Activated T-cell treated with anti-CD3 and anti-CD28 coated beads for 1 hour (primary cell): ENCODE results near the gene PCSK6.
"Not testable (repeated sequence)": the region's sequence is repeated elsewhere in the genome, so short reads cannot be mapped to it uniquely, and the experiment has no call there.

Experiments used
- DNase-seq: peaks from one replicate; pipeline ENCODE4 v3.0.0-alpha.2; 2020; ENCODE audit warnings: low read depth

Gene PCSK6

DNA sequence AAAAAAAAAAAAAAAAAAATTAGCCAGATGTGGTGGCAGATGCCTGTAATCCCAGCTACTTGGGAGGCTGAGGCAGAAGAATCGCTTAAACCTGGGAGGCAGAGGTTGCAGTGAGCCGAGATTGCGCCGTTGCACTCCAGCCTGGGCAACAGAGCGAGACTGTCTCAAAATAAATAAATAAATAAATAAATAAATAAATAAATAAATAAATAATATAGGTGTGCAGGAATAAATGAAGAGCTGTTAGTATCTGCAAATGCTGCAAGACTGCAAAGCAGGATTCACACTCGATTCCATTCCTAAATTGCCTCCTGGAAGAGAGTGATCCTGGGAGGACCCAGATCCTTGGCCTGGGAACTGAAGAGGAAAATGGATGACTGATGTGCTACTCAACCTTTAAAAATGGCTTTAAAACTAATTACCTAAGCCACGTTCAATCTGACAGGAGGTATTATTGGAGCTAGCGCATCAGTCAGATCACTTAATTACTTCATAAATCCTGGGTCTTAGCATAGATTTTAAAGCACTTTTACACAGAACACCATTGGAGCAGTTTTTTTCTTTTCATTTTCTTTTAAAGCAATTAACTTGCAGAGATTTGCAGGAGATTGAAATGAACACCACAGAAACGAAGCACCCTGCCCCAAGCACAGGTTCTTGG, 132.9 kb downstream of the PCSK6 start:
- DNase-seq: not testable (repeated sequence)

DNA sequence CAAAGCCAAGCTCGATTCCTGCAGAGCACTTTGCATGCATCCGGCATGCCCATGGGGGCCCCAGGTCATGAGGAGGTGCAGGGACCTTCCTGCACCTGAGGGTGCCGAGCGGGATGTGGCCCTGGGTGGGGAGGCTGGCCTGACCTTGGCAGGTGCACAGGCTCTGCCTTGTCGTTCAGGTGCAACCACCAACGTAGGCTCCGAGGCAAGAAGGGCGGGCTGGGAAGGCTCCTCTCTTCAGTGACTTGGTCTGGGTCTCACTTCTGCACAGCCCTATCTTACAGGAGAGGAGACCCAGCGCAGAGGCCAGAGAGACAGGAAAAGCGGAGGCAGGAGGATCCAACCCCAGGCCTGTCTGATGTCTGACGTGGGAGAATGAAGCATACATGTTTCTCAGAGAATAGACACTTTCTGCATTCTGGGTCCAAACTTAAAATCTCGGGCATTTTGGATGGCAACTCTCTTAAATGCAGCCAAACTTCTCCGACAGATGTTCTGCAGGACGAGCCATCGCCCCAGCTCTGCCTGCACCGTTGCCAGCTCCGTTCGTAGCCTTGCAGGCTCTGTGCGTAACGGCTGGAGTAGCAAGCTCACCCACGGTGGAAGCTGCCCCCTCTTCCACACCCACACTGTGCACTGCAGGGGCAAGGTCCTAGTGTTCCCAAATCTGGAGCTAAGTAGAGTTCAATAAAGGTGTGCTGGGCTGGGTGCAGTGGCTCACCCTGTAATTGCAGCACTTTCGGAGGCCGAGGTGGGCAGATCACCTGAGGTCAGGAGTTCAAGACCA, 133.6 kb downstream of the PCSK6 start:
- DNase-seq: no peak

DNA sequence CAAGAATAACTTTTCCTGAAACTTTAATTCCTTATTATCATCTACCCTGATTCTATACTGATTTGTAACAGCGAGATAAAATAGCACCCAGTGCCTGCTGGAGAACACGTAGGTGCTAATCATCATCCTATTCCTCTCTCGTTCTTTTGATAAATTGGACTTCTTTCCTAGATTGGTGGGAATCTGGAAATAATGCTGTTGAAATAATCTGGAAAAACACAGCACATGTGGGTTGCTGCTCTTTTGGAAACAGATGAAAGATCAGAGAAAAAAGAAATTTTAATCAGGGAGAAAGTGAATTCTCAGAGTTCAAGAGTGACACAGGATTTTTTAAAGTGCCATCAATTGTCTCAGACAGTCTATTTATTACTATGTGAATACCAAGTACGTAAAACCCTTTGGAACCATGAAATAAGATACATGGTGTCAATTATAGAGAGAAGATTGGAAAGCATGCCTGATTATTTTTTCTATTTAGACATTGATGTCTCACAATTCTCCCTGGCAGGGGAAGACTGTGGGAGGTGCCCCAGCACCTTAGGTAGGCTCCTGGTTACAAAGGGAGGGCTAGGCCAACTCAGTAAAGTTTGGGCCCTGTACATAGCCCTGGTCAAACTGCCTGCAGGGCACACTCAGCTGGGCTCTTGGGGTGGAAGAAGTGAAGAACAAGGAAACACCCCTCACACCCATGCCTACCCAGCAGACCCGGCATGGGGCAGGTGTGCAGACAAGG, 134.4 kb downstream of the PCSK6 start:
- DNase-seq: no peak

DNA sequence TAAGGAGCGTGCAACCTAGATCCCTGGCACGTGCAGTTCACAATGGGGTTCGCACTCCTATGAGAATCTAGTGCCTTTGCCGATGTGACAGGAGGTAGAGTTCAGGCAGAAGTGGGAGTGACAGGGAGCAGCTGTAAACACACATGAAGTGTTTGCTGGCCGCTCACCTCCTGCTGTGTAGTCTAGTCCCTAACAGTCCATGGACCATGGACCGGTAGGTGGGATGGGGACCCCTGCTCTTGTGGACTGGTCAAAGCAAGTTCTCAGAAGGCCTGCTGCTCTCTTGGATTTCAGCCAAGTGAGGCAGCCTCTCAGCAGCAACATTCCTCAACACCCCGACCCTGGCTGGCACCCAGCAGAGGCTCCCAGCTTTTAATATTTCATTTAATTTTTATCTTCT, 136.3 kb downstream of the PCSK6 start:
- DNase-seq: no peak

DNA sequence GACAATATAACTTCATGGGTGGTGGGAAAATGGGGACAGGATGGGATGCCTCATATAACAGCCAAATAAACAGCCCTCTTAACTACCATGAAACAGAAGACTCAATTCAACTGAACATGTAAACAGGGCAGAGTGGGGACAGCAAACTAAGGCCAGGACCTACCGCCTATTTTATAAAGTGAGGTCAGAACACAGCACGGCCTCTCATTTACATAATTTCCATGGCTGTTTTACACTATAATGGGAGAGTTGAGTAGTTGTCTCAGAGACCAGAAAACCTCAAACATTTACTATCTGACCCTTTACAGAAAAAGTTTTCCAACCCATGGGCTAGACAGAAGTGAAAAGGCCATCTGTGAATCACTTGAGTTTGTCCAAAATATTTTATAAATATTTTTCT, 137.8 kb downstream of the PCSK6 start:
- no peak for DNase-seq

DNA sequence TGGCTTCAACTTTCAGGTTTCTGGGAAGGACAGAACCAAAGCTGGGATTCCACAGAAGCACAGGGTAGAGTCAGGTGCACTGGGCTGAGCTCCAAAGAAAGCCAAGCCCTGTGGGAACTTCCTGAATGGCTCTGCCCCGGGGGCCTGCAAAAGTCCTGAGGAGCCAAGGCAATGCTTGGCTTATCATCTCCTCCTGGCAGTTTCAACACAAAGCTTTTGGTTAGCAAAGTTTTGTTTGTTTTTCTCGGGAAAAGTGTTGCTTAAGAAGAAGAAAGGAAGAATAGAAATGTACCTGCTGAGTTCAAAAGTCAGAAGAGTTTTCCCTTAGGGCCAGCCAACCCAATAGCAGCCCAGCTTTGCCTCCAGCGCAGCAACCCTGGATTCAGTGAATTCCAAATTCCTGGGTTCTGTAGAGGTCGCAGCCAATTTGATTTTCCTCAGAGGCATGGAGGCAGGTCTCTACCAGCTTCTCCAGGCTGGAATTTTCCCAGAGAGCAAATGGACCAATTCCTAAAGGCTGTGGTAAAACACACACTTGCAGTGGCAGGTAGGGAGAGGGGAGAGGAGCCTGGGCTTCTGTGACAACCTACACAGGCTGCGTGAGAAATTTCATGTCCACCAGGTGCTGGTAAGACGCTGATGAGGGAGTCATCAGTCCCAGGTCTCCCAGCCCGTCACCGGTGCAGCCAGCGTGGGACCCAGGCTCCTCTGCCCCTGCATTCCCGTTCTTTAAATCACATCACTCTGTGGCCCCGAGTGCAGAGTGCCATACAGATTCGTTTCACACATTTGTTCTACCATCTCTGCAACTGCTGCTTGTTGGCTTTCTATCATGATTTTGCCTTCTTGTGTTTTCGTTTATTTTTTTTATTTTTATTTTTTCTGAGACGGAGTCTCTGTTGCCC, 140.2 kb downstream of the PCSK6 start:
- no peak for DNase-seq

DNA sequence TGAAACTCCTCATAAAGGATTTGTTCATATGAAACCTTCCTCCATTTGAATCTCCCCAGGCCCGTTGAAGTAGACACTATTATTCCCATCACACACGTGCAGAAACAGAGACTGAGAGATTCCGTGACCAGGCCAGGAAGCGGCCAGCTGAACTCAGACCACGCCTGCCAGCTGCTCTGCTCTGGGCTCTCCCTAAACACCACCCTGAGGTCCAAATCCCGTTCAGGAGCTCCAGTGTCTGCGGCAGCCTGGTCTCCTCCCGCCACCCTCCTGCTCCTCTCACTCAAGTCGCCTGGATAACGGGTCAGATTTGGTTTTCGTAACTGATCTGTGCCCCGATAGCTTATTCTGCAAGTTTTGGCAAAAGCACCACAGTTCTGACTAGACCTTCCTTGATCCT, 140.9 kb downstream of the PCSK6 start:
- DNase-seq: no peak

DNA sequence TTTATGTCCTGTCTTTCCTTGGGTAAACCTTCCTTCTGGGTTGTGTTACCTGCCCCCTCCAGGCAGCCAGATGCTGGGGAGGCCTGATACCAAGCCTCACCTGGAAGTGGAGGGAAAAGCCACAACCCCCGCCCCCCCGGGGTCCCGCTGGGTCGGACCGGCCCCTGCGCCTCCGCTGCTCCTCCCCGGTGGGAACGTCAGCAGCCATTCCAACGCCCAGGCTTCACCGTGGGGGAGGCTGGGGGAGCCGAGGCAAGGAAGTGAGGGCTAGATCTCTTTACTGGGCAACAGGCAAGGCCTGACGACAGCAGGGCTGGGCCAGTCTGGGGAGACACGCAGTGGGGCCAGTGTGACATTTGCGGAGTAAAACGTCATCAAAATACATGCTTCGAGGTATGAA, 141.5 kb downstream of the PCSK6 start:
- no peak for DNase-seq

DNA sequence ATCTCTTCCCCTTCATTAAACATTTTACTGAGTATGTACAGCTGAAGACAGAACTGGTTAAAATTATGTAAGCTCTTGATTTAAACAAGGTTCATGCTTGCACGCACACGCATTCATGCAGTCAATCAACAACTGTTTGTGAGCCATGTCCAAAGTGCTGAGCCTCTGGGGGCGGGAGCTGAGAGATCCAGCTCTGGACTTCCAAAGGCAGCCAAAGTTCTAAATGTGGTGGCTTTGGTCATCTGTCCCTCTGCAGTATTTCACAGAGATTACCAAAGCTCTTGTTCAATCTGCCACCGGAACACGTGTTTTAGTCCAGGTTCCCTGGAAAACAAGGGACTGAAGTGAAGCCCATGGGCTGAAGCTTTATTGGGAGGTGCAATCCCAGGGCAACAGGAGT, 142.1 kb downstream of the PCSK6 start:
- no peak for DNase-seq

DNA sequence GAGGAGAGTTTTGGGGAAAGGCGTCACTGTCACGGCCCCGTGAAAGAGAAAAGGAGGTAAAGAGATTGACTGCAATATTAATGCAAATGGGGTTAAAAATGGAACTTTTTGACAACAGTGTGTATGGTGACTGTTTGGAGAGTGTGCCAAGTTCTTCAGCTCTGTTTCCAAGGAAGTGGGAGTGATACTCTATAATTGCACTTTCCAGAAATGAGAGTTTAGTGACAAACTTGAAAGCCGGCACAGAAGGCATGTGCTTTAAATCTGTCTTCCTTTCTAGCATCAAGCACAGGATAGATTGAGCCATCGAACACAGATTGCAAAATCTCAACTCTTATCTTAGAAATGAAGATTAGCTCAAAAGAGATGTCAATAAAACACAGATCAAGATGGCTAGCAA, 142.6 kb downstream of the PCSK6 start:
- DNase-seq: no peak

DNA sequence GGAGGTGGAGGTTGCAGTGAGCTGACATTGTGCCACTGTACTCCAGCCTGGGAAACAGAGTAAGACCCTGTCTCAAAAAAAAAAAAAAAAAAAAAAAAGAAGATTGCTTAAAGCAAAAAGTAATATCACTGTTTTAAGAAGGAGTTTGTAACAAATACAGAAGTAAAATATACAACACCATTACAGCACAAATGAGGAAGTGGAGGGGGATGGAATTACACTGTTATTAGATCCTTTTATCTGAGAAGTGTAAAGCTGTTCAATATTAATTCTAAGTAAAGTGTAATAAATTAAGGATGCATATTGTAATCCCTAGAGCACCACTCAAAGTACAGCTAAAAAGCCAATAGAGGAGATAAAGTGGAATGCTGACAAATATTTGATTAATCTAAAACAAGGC, 147.5 kb downstream of the PCSK6 start:
- no peak for DNase-seq

DNA sequence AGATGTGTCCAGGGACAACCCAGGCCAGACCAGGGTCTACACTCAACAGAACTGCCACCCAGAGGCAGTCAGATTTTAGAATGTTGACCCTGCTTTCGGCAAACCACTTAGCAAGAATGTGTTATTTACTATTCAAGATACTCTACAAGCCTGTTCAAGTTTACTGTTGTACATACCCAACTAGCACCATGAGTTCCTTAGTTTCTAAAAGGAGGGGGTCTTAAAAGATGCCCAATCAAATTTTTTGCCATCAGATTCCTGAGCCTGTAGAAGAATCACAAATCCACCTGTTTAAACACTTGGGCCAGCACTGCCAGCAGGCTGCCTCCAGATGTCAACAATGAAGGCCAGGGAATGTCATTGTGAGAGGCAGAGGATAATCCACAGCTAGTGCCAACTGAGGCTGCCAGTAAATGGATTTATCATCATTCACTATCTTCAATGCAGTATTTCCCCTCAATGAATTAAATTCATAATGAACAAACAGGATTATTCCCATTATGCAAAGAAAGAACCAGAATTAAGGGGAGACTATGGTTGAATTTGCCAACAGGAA, 150.9 kb downstream of the PCSK6 start:
- DNase-seq: no peak

DNA sequence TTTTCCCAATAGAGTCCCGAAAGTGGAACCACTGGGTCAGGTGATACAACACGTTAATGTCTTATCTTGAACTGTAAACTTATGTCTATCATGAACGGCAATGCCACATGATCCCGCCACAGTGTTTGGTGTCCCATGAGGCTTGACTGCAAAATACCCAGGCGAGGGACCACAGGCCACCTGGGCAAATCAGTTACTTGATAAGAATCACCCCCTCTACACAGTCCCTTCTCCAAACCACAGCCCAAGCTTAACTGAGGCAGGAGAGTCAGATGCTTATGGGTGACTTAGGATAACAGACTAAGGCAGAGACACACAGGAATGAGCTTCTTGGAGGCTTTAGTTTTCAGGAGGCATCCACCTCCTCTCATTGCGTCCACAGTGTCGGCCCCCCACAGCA, 151.5 kb downstream of the PCSK6 start:
- DNase-seq: no peak

DNA sequence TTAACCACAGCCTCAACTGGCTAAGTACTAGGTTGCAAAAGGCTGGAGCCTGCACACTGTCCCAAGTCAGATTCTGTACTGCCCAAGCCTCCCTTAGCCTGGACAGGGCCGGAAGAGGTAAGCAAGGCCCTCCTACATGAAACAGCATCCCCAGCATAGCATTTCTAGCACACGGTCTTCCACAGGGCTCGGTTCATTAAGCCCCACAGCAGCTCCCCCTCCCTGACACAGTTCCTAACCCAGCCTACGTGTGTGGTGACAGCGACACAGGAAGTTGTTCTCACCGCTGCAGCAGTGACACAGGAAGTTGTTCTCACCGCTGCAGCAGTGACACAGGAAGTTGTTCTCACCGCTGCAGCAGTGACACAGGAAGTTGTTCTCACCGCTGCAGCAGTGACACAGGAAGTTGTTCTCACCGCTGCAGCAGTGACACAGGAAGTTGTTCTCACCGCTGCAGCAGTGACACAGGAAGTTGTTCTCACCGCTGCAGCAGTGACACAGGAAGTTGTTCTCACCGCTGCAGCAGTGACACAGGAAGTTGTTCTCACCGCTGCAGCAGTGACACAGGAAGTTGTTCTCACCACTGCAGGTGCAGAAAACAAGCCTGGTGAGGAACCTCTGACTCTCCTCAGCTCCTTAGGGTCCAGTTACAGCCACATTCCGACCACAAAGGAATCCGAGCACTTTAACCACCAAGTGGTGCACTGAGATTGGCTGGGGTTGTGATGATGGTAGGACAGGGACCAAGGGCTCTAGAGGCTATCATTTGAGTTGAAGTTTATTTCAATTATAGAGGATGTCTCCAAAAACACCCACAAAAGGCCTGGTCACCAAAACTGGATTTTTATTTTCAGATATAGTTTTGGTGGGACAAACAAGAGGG, 155.4 kb downstream of the PCSK6 start:
- peak; percentile 12 for DNase-seq

DNA sequence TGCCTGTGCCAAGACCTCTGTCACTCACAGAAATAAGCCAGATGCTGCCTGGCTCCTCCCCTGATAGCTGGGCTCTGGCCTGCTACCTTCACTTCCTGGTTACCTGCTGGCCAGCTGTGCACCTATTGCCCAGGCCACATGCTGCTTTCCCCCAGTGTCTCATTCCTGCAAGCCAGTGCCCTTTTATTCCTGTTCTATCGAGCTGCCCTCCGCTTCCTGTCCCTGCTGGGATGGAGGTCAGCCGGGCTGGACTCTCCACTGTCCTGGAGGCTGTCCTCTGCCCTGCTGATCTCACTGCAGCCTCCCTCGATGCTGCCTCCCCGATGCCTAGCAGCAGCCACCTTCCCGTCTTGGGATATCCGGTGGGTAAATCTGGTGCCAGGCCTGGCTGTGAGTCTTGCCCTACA, 157.4 kb downstream of the PCSK6 start:
- no peak for DNase-seq

DNA sequence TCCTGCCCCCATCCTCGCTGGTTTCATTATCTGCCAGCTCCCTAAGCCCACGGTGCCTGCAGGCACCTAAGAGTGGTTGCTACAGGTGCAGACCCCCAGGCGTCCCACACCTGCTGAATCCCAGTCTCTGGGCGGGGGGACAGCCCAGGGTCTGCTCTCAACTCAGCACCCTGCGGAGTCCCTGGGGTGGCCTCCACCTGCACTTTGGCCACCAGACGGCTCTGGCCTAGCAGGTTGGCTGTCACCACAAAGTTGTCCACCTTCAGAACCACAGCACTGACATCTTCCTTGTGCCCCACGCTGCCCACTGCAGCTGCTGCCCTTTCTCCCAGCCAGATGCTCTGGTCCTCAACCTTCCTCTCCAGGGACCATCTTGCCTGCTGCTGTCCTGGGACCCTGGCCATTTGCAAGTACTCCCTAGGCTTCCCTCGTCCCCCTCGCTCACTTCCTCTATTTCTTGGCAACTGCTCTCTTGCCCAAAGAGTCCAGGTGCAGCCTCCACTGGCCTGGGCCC, 159.6 kb downstream of the PCSK6 start:
- DNase-seq: no peak

DNA sequence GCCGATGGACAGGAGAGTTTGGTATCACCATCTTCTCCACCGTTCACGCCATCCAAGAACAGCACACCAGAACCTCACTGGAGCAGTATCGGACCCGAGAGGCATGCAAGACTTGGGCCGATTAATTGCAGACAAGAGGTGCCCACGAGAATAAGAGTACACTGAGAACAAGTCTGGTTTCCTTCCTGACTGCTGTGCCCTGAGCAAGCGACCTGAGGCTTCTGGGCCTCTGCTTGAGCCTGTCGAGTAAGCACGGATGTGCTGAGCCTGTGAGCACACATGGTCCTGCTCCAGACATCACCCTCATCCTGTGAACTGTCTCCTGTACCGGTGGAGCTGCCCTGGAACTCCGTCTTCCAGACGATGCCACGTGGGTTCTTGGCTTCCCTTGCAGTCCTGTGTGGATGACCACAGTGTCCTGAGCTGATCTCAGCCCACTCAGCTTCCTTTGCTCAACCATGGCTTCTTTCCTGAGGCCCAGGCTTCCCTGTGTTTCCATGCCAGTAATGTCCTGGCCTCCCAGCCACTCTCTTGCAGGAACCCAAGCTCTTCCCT, 160.1 kb downstream of the PCSK6 start:
- no peak for DNase-seq

DNA sequence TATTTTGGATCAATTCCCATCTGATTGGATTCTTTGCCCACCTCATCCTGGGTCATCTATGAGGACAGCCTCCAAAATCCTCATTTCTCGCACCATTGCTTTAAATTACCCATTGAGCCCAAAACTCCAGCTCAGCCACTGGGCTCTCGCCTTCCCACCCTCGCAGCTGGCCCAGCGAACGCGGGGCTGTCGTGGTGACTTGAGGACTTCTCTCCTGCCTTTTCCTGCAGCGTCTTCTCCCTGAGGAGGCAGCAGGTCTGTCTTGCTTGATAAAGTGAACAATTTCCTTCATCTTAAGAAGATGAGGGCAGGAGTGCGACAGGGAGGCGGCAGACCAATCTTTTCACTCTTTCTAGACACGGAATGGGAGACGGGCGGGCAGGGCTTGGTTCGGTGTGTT, 161.5 kb downstream of the PCSK6 start:
- DNase-seq: no peak

DNA sequence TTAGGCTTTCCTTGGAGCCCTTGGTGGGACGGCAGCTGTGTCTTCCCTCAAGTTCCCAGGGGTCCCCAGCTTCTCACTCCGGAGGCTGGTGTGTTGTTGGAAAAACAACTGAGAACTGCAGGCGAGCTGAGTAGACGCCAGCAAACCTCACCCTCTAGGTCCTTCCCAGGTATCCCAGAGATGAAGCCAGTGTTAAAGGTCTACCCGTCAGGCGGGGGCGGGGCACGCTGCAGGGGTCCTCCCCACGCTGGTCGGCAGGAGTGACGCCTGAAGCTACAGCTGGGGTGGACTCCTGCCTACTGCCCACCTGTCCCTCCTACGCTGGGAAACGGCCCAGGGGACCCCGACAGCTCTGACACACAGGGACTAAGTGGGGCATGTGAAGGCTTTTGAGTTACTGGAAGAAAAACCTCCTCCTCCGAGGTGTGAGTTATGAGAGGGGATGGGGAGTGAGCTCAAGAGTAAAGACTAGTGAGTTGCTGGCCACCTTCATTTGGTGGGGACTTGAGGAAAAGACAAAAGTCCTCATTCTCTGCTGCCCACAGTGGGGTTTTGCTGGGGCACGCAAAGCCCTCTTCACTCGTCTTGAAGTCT, 162.3 kb downstream of the PCSK6 start:
- no peak for DNase-seq
